HG03108 (cell line): ENCODE measurements around the gene POU2AF1.
"Not testable (repeated sequence)": the region's sequence is repeated elsewhere in the genome, so short reads cannot be mapped to it uniquely, and the experiment has no call there.

ENCODE experiments used
- ATAC-seq: cut with Tn5 transposase; IDR thresholded peaks from one replicate; pipeline ENCODE4 v1.9.1; 2021; ENCODE audit warnings: moderate library complexity; ENCODE audit not compliant: unreplicated experiment

Gene POU2AF1

DNA sequence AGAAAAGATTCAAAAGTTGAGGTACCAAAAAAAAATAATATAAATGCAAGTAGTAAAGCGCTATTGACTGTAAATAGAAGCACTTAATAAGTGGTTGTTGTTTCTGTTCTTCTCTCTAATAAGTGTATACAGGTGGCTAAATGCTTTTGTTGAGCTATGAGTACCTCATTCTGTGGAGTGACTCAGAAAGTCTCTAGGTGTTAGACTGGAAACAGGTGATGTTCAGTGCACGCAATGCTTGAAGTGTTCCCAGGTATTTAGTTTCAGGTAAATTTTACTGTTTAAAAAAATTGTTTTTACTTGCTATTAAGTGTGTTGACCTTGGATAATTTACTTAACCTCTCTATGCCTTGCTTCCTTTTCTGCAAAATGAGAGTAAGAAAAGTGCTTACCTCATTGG is 56.5 kb downstream of the POU2AF1 start:
- no peak for ATAC-seq

DNA sequence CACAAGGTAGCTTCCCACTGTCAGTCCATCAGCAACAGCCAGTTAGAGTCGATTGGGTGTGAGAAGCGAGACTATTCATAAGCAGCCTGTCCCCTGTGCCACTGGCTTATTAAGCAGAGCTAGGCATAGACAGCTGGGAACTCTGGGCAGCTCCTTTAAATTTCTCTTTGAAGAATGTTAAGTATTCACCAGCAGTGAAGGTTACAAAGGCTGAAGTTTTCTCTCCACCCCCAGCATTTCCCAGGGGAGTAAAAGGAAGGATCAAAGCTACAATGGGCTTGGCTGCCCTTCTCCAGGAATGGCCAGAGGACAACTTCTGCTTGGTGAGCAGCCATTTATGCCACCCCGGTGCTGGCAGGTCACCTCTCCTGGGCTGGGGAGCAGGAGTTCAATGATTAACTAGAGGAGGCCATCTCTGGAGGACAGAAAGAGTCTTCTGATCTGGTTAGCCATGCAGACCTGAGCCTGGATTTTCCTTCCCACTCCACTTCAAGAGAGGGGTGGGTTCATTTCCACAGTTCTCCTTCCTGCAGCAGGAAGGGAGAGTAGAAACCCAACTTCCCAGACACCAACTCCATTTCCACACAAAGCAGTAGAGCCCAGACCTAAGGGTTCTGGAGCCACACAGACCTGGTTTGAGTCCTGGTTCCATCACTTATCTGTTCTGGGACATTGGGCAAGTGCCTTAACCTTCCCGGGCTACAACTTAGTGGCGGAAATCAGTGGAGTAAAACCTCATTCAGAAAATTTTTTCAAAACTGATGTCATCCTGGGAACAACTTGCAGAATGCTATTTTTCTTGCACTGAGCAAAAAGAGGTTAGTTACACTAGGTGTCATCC is 58.1 kb downstream of the POU2AF1 start:
- no peak for ATAC-seq

DNA sequence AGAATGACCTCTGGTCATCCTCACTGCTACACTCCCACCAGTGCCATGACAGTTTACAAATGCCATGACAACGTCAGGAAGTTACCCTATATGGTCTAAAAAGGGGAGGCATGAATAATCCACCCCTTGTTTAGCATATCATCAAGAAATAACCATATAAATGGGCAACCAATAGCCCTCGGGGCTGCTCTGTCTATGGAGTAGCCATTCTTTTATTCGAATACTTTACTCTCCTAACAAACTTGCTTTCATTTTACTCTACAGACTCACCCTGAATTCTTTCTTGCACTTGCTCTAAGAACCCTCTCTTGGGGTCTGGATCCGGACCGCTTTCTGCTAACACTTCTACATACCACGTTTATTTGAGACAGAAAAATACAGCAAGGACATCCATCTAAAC is 58.9 kb downstream of the POU2AF1 start:
- not testable (repeated sequence) for ATAC-seq

DNA sequence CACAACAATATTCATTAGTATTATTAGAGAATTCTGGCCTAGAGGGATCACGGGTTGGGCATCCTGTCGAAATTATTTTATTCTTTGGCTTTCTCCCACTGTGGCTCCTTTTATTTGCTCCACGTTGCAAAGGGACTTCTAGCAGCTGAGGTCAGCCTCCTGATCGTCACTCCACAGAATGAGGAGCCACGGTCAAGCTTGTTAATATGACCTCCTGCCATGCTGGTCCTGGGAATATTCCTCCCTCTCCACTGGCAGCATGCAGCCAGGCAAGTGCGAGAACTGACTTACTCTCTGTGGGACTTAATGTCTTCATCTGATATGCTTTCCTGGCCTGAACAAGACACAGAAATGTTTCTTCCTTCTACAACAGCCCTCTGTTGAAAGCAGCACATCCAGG is 59.8 kb downstream of the POU2AF1 start:
- no peak for ATAC-seq

DNA sequence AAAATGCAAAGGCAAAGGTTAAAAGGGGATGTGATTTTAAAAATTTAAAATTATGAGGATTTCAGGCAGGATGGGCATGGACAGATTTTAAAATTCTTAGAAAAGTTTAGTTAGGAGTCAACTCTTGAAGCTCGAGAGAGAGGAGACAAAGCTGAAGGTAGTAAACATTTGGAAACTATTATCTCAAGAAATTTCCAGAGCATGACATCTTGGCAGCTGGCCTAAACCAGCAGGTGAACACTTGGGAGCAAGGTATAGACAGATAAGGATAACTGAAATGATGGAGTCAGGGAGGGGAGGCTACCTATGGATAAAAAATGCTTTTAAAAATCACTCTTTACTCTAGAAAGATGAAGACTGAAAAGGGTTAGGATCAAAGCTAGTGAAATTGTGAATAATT is 67.0 kb downstream of the POU2AF1 start:
- no peak for ATAC-seq

DNA sequence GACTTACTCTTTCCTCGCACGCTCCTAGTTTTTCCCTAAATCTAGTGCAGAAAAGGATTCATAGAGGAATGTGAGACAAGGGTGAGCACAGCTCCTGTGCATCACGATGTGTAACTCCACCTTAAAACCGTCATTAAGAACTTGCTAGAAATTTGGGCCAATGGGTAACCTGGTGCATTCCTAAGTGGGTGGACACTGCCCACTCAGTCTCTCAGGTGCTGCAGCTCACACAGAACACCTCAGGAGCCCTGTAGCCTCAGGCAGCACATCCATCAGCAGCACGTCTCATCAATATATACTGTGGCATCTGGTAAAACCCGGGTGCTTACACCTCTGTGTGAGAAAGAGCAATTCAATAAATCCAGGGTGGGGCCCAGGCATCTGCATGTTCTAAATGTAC is 68.4 kb downstream of the POU2AF1 start:
- no peak for ATAC-seq

DNA sequence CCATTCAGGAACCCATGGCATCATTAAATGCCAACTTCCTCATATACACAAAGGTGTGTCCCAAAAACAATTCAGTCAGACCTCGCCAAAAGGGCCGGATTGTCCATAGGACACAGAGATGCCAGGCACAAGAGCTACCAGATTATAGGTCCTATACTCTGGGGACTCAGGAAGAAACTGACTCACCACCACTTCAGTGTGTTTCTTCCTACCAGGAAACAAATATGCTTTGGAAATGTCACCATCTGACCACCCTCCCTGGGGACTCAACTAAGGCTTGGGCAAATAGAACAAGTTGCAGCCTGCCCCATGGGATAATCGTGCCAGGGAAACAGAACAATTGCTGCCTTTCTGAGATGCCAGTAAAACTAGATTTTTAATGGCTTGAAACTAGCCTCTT is 69.0 kb downstream of the POU2AF1 start:
- ATAC-seq: no peak

DNA sequence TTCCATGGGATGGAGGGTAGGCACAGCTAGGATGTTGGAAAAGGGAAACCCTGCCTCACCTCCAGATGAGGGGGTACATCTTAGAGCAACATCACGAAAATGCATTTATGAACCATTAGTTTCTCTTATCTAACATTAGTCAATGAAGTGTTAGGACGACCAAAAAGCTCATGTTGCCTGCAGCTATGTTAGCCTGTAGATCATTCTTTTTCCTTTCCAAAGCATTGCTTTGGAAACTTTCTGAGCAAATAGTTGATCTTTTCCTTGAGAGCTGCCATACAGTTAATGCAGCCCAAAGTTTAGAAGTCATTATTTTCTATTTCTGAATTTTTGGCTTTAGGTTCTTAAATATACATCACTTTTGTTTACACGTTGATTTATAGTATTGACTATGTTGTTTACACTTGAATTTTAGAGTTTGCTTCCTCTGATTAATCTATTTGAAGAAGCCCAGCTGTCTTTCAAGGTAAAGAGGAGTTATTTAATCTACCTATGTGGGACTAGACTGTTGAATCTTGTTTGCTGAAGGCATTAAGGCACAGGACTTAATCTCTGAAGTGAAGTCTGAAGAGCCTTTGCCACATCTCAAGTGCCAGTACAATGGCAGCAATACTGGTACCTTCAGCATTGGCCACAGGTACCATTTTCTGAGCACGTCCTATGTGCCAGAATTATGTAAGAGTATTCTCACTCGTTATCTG is 69.7 kb downstream of the POU2AF1 start:
- no peak for ATAC-seq

DNA sequence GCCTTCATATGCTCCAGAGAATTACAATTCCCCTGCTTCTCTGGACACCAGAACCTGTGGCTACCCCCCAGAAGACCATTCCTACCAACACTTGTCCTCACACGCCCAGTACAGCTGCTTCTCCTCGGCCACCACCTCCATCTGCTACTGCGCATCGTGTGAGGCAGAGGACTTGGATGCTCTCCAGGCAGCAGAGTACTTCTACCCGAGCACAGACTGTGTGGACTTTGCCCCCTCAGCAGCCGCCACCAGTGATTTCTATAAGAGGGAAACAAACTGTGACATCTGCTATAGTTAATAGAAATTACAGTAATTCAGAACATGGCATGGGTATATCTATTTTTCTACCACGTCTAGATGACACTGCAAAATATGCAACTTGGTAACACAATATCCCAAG is 70.9 kb downstream of the POU2AF1 start:
- ATAC-seq: no peak

DNA sequence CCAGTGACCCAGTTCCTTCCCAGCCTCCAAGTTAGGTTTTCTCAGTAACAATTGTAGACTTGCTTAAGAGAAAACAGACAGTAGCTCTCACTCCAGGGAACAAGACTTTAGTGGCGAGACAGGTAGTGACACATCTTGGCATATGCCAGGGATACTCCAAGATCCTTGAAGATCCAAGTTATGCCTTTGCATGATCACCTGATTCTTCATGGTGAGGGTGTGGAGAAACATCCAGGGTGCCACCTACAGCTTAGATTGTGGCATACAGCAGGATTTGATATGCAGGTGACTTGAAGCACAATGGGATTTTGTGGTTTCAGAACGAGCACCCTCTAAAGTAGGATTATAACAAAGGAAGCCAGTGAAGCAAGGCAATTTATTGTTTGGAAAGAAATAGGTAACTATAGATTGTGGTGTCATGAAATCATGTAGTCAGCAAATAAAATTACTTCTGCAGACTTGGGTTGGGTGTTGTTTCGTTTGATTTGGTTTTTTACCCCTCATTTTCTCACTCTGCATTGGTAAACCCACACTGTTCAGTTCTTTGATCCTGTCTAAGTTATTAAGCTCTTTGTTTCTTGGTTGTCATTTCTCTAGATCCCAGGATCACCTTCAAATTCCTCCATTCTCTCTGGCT is 71.5 kb downstream of the POU2AF1 start:
- no peak for ATAC-seq

DNA sequence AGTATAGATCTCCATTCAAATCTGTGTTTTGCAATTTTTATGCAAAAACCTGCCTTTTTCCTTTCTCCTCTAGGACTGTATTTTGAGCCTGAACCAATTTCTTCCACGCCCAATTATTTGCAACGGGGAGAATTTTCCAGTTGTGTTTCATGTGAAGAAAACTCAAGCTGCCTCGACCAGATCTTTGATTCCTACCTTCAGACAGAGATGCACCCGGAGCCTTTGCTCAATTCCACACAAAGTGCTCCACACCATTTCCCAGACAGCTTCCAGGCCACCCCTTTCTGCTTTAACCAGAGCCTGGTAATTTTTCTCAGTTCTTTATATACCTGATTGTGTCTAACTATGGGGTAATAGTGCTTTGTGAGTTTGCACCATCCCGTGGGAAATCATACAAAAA is 72.8 kb downstream of the POU2AF1 start:
- no peak for ATAC-seq

DNA sequence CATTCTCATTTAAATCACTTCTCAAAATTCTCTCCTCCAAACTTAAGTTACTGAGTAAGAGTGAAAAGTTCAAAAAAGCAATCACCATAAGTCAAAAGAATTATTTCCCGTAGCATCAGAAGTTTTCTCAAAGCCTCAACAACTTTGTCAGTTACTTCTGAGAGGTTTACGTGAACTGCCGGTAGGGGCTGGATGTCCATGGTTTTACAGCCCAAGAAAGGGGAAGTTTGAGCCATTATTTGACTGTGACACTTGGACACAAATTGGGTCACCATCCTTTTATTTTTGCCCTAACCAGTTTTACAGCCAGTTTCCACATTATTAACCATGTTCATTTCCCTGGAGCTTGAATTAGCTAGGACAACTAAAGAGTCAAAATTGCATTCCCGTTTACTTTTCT is 73.2 kb downstream of the POU2AF1 start:
- no peak for ATAC-seq

DNA sequence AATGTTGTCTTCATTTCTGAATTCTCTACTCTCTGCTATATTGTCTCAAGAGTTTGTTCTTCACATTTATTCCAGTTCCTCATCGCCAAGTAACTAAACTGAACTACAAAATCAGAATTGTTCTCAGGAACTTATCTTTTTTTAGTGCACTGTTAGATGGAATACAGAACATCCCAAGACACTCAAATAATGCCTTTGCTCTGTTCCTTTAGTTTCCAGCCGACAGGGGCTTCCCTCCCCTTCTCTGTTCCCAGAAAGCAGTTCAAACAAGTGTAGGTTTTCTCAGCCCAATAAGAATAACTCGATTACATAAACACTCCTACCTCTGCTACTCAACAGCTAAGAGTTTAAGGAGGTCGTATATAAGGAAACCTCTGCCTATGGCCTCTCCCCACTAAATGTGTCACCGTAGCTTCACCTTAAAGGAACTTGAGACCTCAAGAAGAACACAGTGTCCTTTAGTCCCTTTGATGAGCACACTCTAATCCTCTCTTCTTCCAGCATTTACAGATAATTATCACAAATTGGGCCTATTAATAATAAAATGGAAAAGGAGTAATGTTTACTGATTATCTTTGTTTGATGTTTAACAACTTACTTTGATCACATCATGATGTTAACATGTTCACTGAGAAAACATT is 73.8 kb downstream of the POU2AF1 start:
- no peak for ATAC-seq

DNA sequence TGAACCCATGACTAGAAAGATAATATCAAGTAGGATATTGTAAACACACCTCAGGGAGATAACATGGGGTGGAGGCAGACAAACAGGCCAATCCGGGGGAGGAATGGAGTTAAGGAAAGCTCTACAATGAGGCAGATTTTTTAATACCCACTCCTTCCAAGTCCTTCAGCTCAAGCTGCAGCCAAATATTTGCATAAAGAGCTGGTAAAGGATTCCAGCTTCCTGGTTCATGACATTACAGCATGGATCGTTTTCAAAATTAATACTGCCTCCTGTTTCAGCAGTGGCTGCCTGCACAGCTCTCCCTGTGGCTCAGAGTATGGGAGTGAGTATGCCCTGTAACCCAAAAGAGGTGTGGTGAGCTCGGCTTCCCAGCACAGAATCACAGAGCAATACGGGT is 75.6 kb downstream of the POU2AF1 start:
- ATAC-seq: no peak

DNA sequence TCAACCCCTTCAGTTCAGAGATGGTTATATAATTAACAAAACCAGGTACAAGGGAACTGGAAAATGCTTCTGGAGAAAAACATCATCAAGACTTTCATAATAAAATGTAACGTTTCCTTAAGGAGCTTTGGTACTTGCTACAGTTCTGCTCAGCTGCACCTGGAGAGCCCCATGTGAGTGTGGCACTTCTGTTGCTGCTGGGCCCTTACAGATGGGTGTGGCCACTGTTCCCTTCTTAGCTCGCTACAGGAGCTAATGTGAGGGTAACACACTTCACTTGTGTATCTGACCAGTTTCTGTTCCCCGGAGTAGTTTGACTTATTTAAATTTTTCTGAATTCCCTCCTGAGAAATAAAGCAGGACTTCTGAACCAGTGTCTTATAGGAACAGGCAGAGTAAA is 76.8 kb downstream of the POU2AF1 start:
- ATAC-seq: no peak
